HepG2 (cell line): Measurements from ENCODE around the gene NCAPD2. TPM values are rescaled to one million over a fixed set of nuclear protein-coding genes. Genes with fewer than 3 reads are reported as not detected.

Experiments used
- CCAR2 ChIP-seq: fragments of 200-400 bp; formaldehyde crosslinking; optimal IDR thresholded peaks from 2 replicates; pipeline ENCODE3; 2018; ENCODE audit warnings: low read depth, mild to moderate bottlenecking, low read length, moderate library complexity
- FOXJ3 ChIP-seq: sonication (generic); formaldehyde crosslinking; IDR thresholded peaks from 2 replicates; pipeline ENCODE4 v1.4.0; 2020; ENCODE audit warnings: missing genetic modification reagents, mild to moderate bottlenecking, borderline replicate concordance
- GABPA ChIP-seq, 2 experiments: IDR thresholded peaks; 2 replicates each; pipeline ENCODE4 v1.6.1; 2011 to 2016; ENCODE audit warnings: low read depth in 2 of 2, low read length in 1 of 2, missing biosample characterization in 1 of 2, missing genetic modification characterization in 1 of 2
- KAT8 ChIP-seq: IDR thresholded peaks from 2 replicates; pipeline ENCODE4 v1.6.1; 2016; ENCODE audit warnings: missing genetic modification reagents, missing compliant biosample characterization
- MAF1 ChIP-seq: sonication (generic); formaldehyde crosslinking; IDR thresholded peaks from 2 replicates; pipeline ENCODE4 v1.5.0; 2020; ENCODE audit warnings: missing genetic modification reagents, borderline replicate concordance
- MAZ ChIP-seq, 2 experiments: sonication (generic) in 1 of 2; formaldehyde crosslinking in 1 of 2; IDR thresholded peaks; 2 replicates each; pipeline versions ENCODE4 v1.5.0 to v1.6.1; 2012 to 2020; ENCODE audit warnings: low read depth in 2 of 2, mild to moderate bottlenecking in 2 of 2, borderline replicate concordance in 1 of 2, improper control_type of control experiment in 1 of 2, low read length in 1 of 2, missing genetic modification reagents in 1 of 2, moderate library complexity in 1 of 2
- NCOA5 ChIP-seq: sonication (generic); formaldehyde crosslinking; IDR thresholded peaks from 2 replicates; pipeline ENCODE4 v1.4.0; 2020; ENCODE audit warnings: missing genetic modification reagents
- NFRKB ChIP-seq: fragments of 450-650 bp; IDR thresholded peaks from 2 replicates; pipeline ENCODE4 v1.6.1; 2017
- PHF21A ChIP-seq: sonication (generic); formaldehyde crosslinking; IDR thresholded peaks from 2 replicates; pipeline ENCODE4 v1.5.0; 2020; ENCODE audit warnings: mild to moderate bottlenecking, missing genetic modification reagents
- RFXAP ChIP-seq: sonication (generic); formaldehyde crosslinking; IDR thresholded peaks from 2 replicates; pipeline ENCODE4 v1.4.0; 2020; ENCODE audit warnings: missing genetic modification reagents, borderline replicate concordance
- RXRB ChIP-seq: IDR thresholded peaks from 2 replicates; pipeline ENCODE4 v1.6.1; 2016; ENCODE audit warnings: borderline replicate concordance, missing genetic modification reagents, missing compliant biosample characterization
- TAF15 ChIP-seq: fragments of 200-400 bp; formaldehyde crosslinking; IDR thresholded peaks from one replicate; pipeline ENCODE4 v1.6.1; 2018; ENCODE audit warnings: mild to moderate bottlenecking, low read depth, low read length; ENCODE audit not compliant: poor library complexity, severe bottlenecking
- ZBTB7B ChIP-seq: sonication (generic); formaldehyde crosslinking; IDR thresholded peaks from 2 replicates; pipeline ENCODE4 v1.4.0; 2020; ENCODE audit warnings: missing genetic modification reagents
- ZKSCAN1 ChIP-seq: fragments of 150-350 bp; IDR thresholded peaks from 2 replicates; pipeline ENCODE4 v1.6.1; 2014; ENCODE audit warnings: low read length
- ZNF367 ChIP-seq: sonication (generic); formaldehyde crosslinking; IDR thresholded peaks from 2 replicates; pipeline ENCODE4 v1.4.0; 2020; ENCODE audit warnings: missing genetic modification reagents, borderline replicate concordance
- ZNF44 ChIP-seq: sonication (generic); formaldehyde crosslinking; IDR thresholded peaks from 2 replicates; pipeline ENCODE4 v1.5.1; 2020; ENCODE audit warnings: mild to moderate bottlenecking, missing genetic modification reagents
- ZNF564 ChIP-seq: sonication (generic); formaldehyde crosslinking; IDR thresholded peaks from 2 replicates; pipeline ENCODE4 v1.8.1; 2023; ENCODE audit warnings: mild to moderate bottlenecking, missing genetic modification reagents
- ZNF891 ChIP-seq: sonication (generic); formaldehyde crosslinking; IDR thresholded peaks from 2 replicates; pipeline ENCODE4 v1.5.0; 2020; ENCODE audit warnings: mild to moderate bottlenecking, missing genetic modification reagents
- ZSCAN29 ChIP-seq: sonication (generic); formaldehyde crosslinking; conservative IDR thresholded peaks from 2 replicates; pipeline ENCODE4 v1.4.0; 2020; ENCODE audit warnings: mild to moderate bottlenecking, missing genetic modification reagents
- polyA plus RNA-seq, 8 experiments: library from polyadenylated mRNA; depleted of rRNA in 3 of 8; stranded (reverse) in 7 of 8; unstranded in 1 of 8; fragments of >200 nt; fragmentation: Illumina TruSeq in 4 of 8; extraction: Trizol in 4 of 8; gene quantifications; 2 replicates each; pipeline versions ENCODE4 v1.2.1 to v1.2.3, GENCODE V29; 2011 to 2016; ENCODE audit warnings: low read depth in 4 of 8, missing spikeins in 1 of 8, mixed read lengths in 1 of 8; ENCODE audit not compliant: insufficient read depth in 1 of 8
- total RNA-seq, 5 experiments: library from RNA; depleted of rRNA; stranded (reverse); fragments of >200 nt; fragmentation: Illumina TruSeq; extraction: Trizol; gene quantifications; 2 replicates each; pipeline ENCODE4 v1.2.3, GENCODE V29; 2016; ENCODE audit warnings: low read depth in 1 of 5
- TF ChIP-seq, protein P1 (sequence below): fragments of 450-650 bp; IDR thresholded peaks from 2 replicates; pipeline ENCODE4 v1.6.1; 2017; ENCODE audit warnings: mild to moderate bottlenecking
- TF ChIP-seq, protein P2 (sequence below): sonication (generic); formaldehyde crosslinking; IDR thresholded peaks from 2 replicates; pipeline ENCODE4 v1.4.0; 2020; ENCODE audit warnings: missing genetic modification reagents, mild to moderate bottlenecking, borderline replicate concordance
- TF ChIP-seq, protein P3 (sequence below): sonication (generic); formaldehyde crosslinking; IDR thresholded peaks from 2 replicates; pipeline ENCODE4 v1.5.0; 2020; ENCODE audit warnings: missing genetic modification reagents, mild to moderate bottlenecking, borderline replicate concordance

NCAPD2 gene
- total and polyA plus RNA-seq, 2 of the 13 experiments (the other 11 are each of a cell fraction or from before 2014, with no cell fraction given), result 51.1 to 65.6 TPM

DNA sequence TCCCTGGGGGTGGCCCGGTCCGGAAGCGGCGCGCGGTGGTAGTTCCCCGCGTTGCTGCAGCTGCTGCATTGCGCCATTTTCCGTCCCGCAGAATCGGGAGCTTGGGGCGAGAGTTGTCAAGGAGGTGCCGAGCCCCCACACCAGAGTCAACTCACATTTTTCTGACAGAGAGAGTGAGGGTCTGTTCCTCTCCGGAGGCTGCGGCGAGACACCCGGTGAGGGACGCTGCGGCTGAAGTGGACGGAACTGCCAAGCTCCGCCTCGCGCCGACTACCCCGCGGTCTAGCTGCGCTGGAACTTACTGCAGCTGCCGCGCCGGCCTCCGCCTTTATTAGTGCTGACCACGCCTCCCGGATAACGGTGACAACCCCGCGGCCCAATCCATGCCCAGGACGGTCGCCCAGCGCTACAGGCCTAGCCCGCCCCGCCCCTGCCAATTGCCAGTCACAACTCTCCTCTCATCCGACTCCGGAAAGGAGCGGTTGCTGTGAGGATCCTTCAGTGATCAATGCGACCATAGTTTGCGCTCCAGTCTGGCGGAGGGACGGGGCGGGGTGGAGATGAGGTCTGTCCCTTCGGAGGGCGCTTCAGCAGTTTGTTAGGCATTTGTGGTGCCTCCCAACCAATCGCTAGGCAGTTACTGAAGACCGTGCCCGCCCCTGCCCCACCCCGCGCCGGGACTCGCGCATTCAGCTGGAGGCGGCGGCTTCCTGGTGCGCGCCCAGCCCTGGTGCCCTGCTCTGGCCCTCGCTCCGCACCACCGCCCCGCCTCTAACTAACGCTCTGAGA is 23.3 kb upstream of the NCAPD2 start, which contains the start of gene VAMP1 (continued):
- peak; percentile 52; the same call in 1 of the 2 replicates for TF ChIP-seq FOXJ3 (CRISPR knock-in tag)
- peak; percentile 22 for TF ChIP-seq TAF15
- TF ChIP-seq ZNF367 (CRISPR knock-in tag), result 0 out of 2 replicates have a peak, but pooled peaks have one; percentile 22
- TF ChIP-seq KAT8 (CRISPR knock-in tag), result peak; percentile 85; the same call in 1 of the 2 replicates
- peak; percentile 36; the same call in 1 of the 2 replicates for TF ChIP-seq ZSCAN29
- TF ChIP-seq, protein P1, sequence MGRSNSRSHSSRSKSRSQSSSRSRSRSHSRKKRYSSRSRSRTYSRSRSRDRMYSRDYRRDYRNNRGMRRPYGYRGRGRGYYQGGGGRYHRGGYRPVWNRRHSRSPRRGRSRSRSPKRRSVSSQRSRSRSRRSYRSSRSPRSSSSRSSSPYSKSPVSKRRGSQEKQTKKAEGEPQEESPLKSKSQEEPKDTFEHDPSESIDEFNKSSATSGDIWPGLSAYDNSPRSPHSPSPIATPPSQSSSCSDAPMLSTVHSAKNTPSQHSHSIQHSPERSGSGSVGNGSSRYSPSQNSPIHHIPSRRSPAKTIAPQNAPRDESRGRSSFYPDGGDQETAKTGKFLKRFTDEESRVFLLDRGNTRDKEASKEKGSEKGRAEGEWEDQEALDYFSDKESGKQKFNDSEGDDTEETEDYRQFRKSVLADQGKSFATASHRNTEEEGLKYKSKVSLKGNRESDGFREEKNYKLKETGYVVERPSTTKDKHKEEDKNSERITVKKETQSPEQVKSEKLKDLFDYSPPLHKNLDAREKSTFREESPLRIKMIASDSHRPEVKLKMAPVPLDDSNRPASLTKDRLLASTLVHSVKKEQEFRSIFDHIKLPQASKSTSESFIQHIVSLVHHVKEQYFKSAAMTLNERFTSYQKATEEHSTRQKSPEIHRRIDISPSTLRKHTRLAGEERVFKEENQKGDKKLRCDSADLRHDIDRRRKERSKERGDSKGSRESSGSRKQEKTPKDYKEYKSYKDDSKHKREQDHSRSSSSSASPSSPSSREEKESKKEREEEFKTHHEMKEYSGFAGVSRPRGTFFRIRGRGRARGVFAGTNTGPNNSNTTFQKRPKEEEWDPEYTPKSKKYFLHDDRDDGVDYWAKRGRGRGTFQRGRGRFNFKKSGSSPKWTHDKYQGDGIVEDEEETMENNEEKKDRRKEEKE, result no peak
- TF ChIP-seq CCAR2, result no peak
- TF ChIP-seq NFRKB, result no peak
- peak; percentile 43 for TF ChIP-seq ZBTB7B
- TF ChIP-seq NCOA5, result no peak
- TF ChIP-seq RFXAP (CRISPR knock-in tag), result peak; percentile 70; the same call in 1 of the 2 replicates
- TF ChIP-seq, protein P2, sequence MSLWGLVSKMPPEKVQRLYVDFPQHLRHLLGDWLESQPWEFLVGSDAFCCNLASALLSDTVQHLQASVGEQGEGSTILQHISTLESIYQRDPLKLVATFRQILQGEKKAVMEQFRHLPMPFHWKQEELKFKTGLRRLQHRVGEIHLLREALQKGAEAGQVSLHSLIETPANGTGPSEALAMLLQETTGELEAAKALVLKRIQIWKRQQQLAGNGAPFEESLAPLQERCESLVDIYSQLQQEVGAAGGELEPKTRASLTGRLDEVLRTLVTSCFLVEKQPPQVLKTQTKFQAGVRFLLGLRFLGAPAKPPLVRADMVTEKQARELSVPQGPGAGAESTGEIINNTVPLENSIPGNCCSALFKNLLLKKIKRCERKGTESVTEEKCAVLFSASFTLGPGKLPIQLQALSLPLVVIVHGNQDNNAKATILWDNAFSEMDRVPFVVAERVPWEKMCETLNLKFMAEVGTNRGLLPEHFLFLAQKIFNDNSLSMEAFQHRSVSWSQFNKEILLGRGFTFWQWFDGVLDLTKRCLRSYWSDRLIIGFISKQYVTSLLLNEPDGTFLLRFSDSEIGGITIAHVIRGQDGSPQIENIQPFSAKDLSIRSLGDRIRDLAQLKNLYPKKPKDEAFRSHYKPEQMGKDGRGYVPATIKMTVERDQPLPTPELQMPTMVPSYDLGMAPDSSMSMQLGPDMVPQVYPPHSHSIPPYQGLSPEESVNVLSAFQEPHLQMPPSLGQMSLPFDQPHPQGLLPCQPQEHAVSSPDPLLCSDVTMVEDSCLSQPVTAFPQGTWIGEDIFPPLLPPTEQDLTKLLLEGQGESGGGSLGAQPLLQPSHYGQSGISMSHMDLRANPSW (CRISPR knock-in tag), result peak; percentile 78; the same call in 1 of the 2 replicates
- no peak for TF ChIP-seq ZNF891
- TF ChIP-seq ZNF44 (CRISPR knock-in tag), result no peak
- TF ChIP-seq GABPA (IDR thresholded peaks at IDR 0.05; ENCODE audit: low read depth, low read length), result no peak
- peak; percentile 72 for TF ChIP-seq GABPA (CRISPR knock-in tag; IDR thresholded peaks at IDR 0.05; ENCODE audit: low read depth)
- 0 out of 2 replicates have a peak, but pooled peaks have one; percentile 53 for TF ChIP-seq ZNF564
- TF ChIP-seq MAZ (IDR thresholded peaks at IDR 0.05; ENCODE audit: borderline replicate concordance, low read depth, low read length), result no peak
- TF ChIP-seq MAZ (CRISPR knock-in tag; IDR thresholded peaks at IDR 0.05; ENCODE audit: low read depth), result peak; percentile 93
- peak; percentile 78 for TF ChIP-seq PHF21A (CRISPR knock-in tag)
- no peak for TF ChIP-seq ZKSCAN1
- TF ChIP-seq RXRB, result 0 out of 2 replicates have a peak, but pooled peaks have one; percentile 19
- TF ChIP-seq MAF1 (CRISPR knock-in tag), result no peak
- TF ChIP-seq, protein P3, sequence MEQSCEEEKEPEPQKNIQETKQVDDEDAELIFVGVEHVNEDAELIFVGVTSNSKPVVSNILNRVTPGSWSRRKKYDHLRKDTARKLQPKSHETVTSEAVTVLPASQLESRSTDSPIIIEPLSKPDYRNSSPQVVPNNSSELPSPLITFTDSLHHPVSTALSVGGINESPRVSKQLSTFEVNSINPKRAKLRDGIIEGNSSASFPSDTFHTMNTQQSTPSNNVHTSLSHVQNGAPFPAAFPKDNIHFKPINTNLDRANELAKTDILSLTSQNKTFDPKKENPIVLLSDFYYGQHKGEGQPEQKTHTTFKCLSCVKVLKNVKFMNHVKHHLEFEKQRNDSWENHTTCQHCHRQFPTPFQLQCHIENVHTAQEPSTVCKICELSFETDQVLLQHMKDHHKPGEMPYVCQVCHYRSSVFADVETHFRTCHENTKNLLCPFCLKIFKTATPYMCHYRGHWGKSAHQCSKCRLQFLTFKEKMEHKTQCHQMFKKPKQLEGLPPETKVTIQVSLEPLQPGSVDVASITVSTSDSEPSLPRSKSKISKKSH, result peak; percentile 71; the same call in 1 of the 2 replicates
